Measurements from ENCODE around the gene WNT3. TPM values are rescaled to one million over a fixed set of nuclear protein-coding genes. Genes with fewer than 3 reads are reported as not detected.

The WNT3 gene
- total and polyA plus RNA-seq, 10 of the 15 experiments (the other 5 are each of a cell fraction or from before 2014, with no cell fraction given): 0.01 to 0.03 TPM; not detected in 8

DNA sequence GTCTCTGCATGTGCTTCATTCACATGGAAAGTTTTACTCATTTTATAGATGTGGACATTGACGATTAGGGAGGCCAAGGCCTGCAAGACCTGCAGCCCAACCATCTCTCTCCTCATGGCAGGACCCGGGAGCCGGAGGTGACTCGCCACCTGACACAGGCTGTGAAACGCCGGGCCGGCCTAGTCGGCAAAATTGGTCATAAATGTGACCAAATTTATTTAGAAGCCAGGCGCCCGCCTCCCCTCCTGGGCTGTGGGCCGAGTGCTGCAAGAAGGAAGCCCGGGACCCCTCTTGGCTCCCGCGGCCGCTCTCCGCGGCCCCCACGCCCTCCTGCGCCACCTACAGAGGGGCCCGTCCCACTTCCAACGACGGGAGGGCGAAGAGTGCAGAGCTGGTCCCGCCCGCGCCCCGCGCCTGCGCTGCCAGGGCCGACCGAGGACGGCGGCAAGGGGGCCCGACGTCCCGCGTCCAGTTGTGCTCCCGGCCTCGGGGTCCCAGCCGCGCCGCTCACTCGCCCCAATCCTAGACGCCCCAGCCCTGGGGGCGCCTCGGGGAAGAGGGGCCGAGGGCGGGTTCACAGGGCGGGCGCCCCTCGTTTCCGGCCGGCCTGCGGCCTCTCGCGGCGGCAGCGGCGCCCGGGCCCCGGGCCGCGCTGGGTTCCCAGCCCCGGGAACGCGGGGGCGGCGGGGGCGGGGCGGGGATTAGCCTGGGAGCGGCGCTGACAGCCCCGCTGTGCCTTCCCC is 47.5 kb downstream of the WNT3 start (continued):
- TF ChIP-seq, protein P1, sequence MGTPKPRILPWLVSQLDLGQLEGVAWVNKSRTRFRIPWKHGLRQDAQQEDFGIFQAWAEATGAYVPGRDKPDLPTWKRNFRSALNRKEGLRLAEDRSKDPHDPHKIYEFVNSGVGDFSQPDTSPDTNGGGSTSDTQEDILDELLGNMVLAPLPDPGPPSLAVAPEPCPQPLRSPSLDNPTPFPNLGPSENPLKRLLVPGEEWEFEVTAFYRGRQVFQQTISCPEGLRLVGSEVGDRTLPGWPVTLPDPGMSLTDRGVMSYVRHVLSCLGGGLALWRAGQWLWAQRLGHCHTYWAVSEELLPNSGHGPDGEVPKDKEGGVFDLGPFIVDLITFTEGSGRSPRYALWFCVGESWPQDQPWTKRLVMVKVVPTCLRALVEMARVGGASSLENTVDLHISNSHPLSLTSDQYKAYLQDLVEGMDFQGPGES (IDR thresholded peaks at IDR 0.05): no peak
- no peak for TF ChIP-seq RAD51 (IDR thresholded peaks at IDR 0.05)
- TF ChIP-seq YY1 (IDR thresholded peaks at IDR 0.05; ENCODE audit: low read depth, low read length): no peak
- TF ChIP-seq, protein P2, sequence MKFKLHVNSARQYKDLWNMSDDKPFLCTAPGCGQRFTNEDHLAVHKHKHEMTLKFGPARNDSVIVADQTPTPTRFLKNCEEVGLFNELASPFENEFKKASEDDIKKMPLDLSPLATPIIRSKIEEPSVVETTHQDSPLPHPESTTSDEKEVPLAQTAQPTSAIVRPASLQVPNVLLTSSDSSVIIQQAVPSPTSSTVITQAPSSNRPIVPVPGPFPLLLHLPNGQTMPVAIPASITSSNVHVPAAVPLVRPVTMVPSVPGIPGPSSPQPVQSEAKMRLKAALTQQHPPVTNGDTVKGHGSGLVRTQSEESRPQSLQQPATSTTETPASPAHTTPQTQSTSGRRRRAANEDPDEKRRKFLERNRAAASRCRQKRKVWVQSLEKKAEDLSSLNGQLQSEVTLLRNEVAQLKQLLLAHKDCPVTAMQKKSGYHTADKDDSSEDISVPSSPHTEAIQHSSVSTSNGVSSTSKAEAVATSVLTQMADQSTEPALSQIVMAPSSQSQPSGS (IDR thresholded peaks at IDR 0.05; ENCODE audit: low read length): no peak
- TF ChIP-seq NRF1 (conservative IDR thresholded peaks at IDR 0.05; ENCODE audit: low read depth, low read length): no peak
- 0 out of 2 replicates have a peak, but pooled peaks have one; percentile 20 for TF ChIP-seq DPF2 (IDR thresholded peaks at IDR 0.05)
- TF ChIP-seq, protein P3, sequence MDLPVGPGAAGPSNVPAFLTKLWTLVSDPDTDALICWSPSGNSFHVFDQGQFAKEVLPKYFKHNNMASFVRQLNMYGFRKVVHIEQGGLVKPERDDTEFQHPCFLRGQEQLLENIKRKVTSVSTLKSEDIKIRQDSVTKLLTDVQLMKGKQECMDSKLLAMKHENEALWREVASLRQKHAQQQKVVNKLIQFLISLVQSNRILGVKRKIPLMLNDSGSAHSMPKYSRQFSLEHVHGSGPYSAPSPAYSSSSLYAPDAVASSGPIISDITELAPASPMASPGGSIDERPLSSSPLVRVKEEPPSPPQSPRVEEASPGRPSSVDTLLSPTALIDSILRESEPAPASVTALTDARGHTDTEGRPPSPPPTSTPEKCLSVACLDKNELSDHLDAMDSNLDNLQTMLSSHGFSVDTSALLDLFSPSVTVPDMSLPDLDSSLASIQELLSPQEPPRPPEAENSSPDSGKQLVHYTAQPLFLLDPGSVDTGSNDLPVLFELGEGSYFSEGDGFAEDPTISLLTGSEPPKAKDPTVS (IDR thresholded peaks at IDR 0.05; ENCODE audit: low read depth, low read length): no peak
- TF ChIP-seq GATAD2B (conservative IDR thresholded peaks at IDR 0.05; ENCODE audit: low read depth): 0 out of 2 replicates have a peak, but pooled peaks have one; percentile 23
- TF ChIP-seq SREBF1 (IDR thresholded peaks at IDR 0.05; ENCODE audit: low read length): no peak
- TF ChIP-seq IKZF2 (IDR thresholded peaks at IDR 0.05): no peak
- TF ChIP-seq, protein P4, sequence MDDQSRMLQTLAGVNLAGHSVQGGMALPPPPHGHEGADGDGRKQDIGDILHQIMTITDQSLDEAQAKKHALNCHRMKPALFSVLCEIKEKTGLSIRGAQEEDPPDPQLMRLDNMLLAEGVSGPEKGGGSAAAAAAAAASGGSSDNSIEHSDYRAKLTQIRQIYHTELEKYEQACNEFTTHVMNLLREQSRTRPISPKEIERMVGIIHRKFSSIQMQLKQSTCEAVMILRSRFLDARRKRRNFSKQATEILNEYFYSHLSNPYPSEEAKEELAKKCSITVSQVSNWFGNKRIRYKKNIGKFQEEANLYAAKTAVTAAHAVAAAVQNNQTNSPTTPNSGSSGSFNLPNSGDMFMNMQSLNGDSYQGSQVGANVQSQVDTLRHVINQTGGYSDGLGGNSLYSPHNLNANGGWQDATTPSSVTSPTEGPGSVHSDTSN (IDR thresholded peaks at IDR 0.05; ENCODE audit: insufficient replicate concordance, low read depth, low read length): no peak
- TF ChIP-seq, protein P5, sequence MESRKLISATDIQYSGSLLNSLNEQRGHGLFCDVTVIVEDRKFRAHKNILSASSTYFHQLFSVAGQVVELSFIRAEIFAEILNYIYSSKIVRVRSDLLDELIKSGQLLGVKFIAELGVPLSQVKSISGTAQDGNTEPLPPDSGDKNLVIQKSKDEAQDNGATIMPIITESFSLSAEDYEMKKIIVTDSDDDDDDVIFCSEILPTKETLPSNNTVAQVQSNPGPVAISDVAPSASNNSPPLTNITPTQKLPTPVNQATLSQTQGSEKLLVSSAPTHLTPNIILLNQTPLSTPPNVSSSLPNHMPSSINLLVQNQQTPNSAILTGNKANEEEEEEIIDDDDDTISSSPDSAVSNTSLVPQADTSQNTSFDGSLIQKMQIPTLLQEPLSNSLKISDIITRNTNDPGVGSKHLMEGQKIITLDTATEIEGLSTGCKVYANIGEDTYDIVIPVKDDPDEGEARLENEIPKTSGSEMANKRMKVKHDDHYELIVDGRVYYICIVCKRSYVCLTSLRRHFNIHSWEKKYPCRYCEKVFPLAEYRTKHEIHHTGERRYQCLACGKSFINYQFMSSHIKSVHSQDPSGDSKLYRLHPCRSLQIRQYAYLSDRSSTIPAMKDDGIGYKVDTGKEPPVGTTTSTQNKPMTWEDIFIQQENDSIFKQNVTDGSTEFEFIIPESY (IDR thresholded peaks at IDR 0.05): no peak

Data from GM12878 (cell line).